Measurements from ENCODE around the gene HRK.

The HRK gene

DNA sequence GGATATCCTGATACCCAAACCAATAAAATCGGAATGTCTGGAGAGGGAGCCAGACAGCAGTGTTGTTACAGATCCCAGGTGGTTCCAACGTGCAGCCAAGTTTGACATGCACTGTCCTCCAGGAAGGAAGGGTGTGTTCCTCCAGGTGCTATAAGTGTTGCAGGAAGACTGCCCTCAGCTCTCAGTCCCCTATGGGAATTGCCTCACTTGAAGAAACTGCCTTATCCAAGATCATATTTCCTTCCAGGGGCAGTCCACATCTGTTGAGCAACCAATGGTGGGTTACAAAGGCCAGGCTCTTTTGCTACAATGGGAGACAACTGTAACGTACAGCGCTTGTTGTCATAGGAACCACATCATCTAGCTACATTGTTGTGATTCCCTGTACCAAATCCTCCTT lies 16.2 kb upstream of the HRK start:
- DNase-seq = no peak

DNA sequence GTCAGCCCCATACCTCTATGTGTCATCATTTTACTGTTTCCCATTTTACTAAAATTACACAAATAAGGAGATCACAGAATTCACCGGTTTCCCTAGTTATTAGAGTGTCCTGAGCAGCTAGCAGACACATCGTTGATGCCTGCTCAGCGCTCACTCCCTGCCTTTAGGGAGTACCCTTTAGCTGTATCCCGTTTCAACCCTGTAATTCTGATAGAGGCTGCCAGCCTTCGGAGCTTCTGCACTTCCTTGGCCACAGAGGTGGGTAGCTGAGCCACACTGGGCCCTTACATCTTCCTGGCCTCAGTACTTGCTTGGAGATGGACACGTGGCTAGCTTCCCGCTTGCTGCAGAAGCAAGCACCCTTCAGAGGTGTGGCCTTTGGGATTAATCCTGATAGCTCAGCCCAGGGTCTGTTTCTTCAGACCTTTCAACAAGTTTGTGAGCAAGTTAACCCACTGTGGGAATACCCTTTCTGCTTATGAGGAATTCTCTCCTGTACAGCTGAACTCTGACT lies 15.2 kb upstream of the HRK start:
- no peak for DNase-seq

DNA sequence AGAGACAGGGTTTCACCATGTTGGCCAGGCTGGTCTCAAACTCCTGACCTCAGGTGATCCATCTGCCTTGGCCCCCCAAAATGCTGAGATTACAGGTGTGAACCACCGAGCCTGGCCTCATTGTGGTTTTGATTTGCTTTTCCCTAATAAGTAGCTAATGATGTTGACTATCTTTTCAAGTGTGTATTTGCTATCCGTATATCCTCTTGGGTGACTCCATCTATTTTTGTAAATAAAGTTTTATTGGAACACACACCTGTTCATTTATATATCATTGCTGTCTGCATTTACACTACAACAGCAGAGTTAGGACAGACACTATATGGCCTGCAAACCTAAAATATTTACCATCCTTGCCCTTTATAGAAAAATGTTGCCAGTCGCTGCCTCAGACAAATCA lies 13.7 kb upstream of the HRK start:
- no peak for DNase-seq

DNA sequence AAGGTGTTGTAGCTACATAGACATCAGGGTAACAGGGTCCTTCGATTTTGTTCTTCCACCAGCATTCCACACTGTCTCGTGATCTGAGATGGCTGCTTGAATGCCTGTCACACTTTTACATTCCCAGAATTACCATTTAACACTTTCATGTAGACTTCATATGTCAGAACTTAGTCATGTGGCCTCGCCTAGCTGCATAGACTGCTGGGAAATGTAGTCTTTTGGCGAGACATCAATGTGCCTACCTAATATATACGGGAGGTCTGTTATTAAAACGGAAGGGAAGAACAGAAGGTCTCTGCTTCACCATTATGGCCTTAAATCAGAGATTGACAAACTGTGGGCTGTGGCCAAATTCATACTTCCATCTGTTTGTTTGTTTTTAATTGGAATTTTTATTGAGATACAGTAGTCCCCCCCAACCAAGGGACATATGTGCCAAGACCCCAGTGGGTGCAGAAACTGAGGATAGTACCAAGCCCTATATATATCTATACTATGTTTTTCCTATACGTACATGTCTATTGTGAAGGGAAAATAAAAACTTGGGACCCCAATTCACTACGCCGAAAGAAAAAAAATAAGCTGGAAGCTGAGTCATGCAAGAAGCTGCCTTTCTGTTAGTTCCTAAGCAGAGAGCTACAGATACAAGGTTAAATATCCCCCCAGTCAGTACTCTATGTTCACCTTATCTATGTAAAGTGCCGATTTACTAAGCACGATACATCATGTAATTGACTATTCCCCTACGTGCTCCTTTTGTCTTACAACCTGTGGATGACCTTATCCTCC lies 11.3 kb upstream of the HRK start:
- DNase-seq = no peak

DNA sequence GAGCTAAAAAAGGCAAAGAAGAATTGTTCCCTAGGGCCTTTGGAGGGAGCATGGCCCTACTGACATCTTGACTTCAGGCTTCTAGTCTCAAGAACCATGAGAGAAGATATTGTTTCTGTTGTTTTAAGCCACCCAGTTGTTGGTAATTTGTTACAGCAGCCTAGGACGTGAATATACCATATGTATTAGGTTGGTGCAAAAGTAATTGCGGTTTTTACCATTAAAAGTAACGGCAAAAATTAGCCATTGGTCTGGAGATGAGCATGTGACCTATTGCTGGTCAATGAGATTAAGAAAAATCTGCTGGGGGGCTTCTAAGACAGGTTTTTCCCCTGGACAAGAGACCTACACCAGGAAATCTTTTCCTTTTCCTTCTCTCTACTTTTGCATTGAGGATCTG lies 9.8 kb upstream of the HRK start:
- no peak for DNase-seq

DNA sequence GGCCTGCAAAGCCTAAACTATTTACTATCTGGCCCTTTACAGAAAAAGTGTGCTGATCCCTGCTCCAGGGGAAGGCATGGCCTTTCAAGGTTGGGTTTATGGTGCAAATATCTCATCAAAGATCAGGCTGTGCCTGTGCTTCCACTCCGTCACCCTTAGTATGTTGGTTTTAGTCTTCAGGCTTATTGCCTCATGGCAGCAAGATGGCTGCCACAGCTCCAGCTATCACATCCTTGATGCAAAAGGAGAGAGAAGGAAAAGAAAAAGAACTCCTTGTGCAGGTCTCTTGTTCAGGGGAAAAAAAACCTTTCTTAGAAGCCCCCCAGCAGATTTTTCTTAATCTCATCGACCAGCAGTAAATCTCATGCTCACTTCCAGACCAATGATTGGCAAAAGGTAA lies 9.1 kb upstream of the HRK start:
- no peak for DNase-seq

DNA sequence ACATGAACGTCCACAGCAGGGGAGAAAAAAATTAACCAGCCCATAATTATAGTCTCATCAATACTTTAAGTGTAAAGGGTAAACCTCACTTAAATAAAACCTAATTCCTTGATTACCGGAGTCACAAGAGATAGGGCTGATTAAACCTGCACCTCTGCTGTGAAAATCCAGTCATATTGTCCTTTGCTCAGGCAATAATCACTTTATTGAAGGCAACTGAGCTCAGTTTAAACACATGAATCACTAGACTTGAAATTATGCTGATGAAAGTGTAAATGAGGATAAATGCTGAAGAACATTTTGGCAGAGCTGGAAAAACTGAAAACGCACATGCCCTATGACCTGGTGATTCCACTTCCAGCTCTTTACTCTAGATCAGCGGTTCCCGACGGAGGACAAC lies 6.7 kb upstream of the HRK start:
- no peak for DNase-seq

DNA sequence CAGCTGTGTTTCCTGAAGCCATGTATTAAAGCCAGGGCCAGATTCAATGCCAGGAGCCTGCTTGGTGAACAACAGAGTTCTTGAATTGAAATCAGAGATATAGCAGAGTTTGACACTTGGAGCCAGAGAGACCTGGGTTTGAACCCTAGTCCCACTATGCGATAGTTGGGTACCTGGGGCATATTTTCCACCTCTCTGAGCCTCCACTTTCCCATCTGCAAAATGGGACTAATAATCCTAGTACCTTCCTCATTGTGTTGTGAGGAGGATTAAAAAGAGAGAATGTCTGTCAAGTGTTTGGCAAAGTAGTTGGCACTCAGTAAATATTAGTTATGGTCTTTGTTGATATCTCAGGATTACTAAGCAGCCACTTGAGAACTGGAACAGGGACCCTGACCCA lies 6.0 kb upstream of the HRK start:
- DNase-seq = no peak

DNA sequence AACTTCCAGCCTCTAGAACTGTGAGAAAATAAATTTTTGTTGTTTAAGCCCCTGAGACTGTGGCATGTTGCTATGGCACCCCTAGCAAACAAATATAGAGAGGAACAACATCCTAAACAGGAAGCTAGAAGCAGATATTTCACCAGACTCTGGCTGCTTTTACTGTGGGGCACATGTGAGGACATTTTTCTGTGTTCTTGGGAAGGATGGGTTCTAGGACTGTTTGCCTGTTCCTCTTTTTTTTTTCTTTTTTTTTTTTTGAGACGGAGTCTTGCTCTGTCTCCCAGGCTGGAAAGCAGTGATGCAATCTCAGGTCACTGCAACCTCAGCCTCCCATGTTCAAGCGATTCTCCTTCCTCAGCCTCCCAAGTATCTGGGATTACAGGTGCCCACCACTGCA lies 4.2 kb upstream of the HRK start:
- no peak for DNase-seq

DNA sequence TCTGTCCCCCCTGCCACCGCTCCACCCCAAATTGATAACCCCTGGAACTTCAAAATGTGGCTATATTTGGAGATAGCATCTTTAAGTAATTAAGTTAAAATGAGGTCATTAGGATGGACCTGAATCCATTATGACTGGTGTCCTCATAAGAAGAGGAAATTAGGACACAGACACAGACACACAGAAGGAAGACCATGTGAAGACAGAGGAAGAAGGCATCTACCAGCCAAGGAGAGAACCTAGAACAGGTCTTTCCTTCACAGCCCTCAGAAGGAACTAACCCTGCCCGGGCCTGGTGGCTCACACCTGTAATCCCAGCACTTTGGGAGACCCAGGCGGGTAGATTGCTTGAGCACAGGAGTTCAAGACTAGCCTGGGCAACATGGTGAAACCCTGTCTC lies 3.6 kb upstream of the HRK start:
- DNase-seq = no peak

DNA sequence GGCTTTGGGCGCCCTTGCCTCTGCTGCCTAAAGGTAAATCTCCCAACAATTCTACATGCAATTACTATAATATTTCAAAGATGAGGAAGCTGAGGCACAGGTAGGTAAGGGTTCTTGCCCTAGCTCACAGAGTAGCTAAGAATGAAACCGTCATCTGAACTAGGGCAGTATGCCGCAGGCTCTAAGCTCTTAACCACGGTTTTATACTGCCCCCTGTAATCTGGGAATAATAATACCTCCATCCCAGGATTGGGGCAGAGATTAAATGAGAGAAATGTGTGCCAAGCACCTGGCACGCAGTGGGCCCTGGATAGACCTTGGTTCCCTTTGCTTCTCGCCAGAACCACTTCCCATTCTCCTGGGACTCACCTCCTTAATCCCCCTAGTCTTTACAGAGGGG lies 1.5 kb upstream of the HRK start:
- DNase-seq = no peak

DNA sequence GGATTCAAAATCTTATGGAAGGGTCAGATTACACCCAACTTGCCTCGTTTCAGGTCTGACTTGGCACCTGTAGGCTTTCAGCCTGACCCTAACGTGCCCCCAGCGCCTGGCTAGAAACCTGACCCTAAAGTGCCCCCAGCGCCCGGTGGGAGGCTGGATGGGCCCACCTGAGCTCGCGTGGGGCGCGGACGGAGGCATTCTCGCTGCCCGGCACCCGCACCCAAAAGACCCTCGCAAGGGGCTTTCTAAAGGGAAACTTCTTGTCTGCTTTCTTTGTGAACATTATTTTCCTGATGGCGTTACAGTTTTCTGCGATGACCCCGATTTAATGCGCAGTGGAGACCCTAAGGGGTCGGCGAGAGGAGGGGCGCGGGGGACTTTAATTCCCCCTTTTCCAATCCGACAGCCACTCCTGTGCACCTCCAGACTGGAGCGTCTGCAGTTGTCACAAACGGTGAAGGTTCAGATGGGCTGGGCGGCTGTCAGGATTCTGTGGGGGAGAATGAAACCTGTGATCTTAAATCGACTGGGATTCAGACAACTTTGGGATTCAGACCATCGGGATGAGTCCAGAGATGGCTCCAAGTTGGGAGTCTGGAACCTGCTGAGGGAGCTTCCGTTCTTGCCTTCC lies 751 bp upstream of the HRK start:
- DNase-seq = no peak

DNA sequence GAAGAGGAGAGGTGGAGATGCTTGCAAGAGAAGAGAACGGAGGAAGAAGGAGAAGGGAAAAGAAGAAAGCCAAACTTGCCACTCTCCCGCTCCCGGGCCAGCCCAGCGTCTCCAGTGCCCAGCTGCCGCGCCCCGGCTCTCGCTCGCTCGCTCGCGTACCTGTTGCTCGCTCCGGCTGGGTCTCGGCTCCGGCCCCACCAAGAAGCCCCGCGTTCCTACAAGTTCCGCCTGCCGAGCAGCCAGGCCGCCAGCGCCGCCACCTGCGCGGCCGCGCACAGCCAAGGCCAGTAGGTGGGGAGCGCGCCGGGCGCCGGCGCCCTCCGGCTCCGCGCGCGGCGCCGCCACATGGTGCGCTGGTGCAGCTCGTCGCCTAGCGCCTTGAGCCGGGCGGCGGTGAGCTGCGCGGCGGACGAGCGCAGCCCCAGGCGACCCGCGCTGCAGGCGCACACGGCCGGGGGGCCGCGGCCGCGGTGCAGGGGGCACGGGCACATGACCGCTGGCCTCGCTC lies 370 bp downstream of the HRK start:
- no peak for DNase-seq

DNA sequence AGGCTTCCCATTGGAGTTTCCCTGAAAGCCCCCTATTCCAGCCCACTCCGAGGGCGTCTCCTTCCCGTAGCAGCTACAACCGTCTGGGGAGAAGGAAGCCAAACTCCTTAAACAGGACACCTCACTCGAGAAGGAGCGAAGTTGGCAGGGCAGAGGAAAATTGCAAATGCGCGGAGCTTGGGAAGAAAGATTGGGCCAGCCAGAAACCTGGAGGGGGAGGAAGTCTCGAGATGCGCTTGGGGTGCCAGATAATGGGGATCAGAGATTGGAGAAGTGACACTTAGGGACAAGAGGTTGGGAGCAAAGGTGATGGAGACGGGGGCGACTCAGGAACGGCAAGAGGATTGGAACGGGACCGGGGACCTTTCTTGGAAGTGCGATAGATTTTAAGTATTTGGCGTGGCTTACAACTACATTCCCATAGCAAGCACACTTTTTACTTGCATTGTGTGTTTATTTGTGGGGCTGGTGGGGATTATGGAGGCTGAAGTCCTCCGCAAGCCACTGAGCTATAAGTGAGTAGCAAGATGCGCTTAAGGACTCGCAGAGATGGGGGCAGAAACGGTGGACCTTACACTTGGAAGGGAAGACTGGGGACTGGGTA lies 926 bp downstream of the HRK start:
- no peak for DNase-seq

DNA sequence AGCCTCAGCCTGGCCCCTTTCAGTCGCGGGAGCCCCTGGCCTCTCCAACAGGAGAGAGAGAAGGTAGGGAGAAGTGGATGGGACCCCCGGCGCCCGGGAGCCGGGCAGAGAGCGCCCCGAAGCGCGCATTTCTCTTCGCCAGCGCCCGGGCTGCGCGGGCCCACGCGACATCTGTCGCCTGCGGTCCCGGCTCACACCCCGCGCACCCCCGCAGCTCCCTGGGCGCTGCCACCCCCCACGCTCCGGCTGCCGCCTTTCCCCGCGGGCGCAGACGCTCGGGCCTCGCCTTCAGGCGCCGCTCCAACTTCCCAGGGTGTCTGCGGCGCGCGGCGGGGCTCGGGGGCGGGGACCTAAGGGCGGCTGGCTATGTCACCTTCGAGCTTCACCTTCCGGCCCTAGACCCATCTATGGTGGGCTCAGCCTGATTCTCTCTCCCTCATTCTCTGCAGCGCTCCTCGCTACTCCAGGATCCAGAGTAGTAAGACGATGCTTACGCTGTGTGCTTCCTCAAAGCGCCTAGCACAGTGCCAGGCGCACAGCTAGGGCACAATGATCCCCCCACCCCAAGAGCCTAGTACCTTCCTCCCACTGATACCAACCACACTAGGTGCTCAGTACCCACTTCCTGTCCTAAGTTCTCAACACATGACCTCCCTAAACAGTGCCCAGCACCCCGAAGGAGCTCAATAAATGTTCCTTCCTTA lies 1.6 kb downstream of the HRK start:
- DNase-seq = no peak

DNA sequence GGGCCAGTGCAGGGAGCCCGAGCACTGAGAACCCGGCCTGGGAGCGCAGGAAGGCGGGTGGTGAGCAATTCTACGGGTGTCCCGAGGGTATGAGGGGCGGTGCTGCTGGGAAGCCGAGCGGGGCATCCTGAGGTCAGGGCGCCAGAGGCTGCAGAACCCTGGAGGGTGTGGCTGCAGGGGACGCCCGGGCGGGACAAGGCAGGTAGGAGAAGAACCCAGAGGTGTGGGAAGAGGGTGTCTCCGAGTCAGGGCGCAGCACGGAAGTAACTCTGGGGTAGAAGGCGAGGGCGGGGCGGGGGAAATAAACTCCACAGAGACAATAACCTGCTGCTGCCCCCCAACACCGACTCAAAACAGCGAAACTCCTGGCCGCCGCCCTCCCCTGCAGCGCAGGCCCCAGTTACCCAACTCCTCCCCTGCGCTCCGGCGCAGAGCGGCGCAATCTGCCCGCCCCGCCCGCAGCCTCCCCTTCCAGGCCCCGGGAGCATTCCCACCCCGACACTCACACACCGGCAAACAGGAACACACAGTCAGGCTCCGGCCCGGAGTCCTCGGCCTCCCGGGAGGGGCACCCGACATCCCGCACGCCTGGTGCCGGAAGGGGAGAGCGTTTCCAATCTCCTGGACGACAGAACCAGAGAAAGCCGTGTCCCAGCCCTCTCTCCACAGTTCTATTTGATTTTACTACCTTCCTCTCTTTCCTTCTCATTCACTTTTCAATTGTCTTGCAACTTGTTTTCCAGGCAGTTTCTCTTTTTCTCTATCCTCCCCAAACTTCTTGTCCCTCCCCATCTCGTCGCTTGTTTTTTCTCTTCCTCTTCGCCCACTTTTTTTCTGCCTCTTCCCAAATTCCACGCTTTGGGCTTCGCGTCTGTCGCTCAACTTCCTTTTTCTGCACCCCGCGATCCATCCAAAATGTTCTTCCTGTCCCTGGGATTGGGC lies 2.4 kb downstream of the HRK start:
- DNase-seq = no peak

DNA sequence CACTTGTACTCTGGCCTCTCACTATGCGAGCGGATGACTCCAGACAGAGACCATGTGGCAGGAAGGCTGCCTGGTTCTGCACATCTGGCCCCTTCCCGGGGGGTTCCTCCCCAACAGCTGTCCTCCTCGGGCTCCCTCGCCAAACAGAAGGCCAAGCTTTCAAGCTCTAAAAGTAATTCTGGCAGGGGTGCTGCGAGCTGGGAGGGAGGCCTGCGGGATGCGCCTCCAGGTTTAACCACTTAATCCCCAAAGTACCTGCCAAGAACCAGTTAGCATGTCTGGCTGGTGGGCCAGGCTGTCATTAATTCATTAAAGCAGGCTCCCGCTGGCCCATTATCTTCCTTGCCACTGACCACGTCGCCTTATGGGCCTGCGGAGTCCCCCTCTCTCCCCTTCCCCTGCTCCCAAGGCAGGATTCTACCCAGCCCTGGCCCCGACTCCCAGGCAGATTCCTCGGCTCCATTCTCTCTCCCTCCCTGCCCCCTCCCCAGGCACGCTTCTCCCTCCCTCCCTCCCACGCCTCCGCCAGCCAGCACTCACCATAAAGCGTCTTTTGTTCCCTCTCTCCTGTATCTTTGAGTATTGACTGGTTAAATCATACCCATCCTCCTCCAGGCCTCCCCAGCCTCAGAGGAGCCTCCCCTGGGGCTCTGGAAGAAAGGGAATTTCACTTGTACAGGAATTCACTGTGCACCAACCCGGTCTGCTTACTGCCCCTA lies 4.9 kb downstream of the HRK start:
- DNase-seq = no peak

DNA sequence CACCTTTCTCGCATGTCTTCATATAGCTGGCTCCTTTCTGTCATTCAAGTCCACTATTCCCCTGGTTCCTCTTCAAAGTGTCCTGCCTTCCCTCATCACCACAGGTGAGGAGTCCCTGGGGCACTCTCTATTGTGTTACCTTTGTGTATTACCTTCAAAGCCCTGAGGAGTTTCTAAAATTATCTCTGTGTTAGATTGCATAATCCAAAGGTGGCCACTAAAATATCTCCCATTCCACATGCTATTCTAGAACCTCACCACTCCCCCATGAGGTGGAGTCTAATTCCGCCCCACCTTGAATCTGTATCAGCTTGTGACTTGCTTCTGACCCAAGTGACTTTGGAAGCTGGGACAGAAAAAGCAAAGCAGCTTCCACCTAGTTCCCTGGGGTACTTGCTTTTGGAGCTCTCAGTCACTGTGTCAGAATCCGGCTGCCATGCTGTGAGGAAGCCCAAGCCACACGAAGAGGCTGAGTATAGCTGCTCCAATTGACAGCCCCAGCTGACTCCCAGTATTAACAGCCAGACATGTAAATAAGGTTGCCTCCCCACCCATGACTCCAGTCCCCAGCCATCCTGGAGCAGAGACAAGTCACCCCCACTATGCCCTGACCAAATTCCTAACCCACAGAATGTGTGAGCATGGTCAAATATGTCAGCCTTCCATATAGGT lies 6.8 kb downstream of the HRK start:
- DNase-seq = no peak

DNA sequence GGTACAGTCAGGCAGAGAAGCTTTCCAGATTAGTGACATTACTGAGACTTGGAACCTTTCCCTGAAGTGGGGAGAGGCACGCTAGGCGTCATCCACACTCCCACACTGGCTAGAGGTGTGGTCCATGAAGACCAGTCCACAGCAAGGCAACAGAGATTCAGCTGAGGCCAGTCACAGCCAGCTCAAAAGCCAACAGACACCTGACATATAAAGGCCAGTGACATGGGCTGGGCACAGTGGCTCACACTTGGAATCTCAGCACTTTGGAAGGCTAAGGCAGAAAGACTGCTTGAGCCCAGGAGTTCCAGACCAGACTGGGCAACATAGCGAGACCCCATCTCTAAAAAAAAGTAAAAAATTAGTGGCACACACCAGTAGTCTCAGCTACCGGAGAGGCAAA lies 10.9 kb downstream of the HRK start:
- DNase-seq = no peak

DNA sequence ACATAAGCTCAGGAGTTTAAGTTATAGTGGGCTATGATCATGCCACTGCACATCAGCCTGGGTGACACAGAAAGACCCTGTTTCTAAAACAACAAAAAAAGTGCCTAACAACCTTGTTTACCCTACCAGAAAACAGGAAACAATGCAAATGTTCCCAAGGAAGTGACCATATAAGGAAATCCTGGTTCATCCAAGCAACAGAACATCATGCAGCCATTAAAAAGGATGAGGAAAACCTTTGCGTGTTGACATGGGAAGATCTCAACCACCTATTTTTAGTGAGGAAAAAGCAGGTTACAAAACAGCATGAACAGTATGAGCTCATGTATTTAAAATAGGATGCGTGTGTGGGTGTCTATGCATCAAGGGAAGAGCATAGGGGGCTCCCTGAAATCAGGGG lies 13.7 kb downstream of the HRK start:
- no peak for DNase-seq
